Chondrocyte (in vitro differentiated cells): Measurements from ENCODE around the gene PIGN. TPM values are rescaled to one million over a fixed set of nuclear protein-coding genes. Genes with fewer than 3 reads are reported as not detected.
A peak's percentile ranks its signal among the peaks of the same experiment; 100 is the strongest.

Source experiments
- DNase-seq: peaks from one replicate; pipeline ENCODE4 v3.0.0; 2021; ENCODE audit warnings: mixed read lengths, low spot score
- H3K27ac Mint-ChIP-seq: one replicate; pipeline ENCODE4 v1.8.0; 2021; ENCODE audit warnings: mild to moderate bottlenecking, moderate library complexity, mixed read lengths; ENCODE audit not compliant: unreplicated experiment
- H3K27me3 Mint-ChIP-seq: 2 replicates; pipeline ENCODE4 v1.8.0; 2021; ENCODE audit warnings: low read depth, mixed read lengths
- H3K36me3 Mint-ChIP-seq: 2 replicates; pipeline ENCODE4 v1.8.0; 2021; ENCODE audit warnings: low read depth, mixed read lengths
- H3K4me1 Mint-ChIP-seq: 2 replicates; pipeline ENCODE4 v1.8.0; 2021; ENCODE audit warnings: low read depth, mild to moderate bottlenecking, mixed read lengths
- H3K4me3 Mint-ChIP-seq: one replicate; pipeline ENCODE4 v1.8.0; 2021; ENCODE audit warnings: mild to moderate bottlenecking, moderate library complexity, mixed read lengths; ENCODE audit not compliant: unreplicated experiment
- H3K9me3 Mint-ChIP-seq: 2 replicates; pipeline ENCODE4 v1.8.0; 2021; ENCODE audit warnings: low read depth, mixed read lengths
- CTCF ChIP-seq: fragments of 200-600 bp; sonication (generic); IDR thresholded peaks from 2 replicates; pipeline ENCODE4 v1.5.0; 2021; ENCODE audit warnings: antibody characterized with exemption, mild to moderate bottlenecking, moderate library complexity
- total RNA-seq: library from RNA; stranded (reverse); gene quantifications from 3 replicates; pipeline ENCODE4 v1.2.1, GENCODE V29; 2021

Gene PIGN
- total RNA-seq, 1 donor from 2014 or later: 27.3 TPM

- H3K36me3 Mint-ChIP-seq: peaks cover 4% of the 10 kb centered on the region
- no peak overlapping the region for H3K4me3 Mint-ChIP-seq
- H3K9me3 Mint-ChIP-seq: peaks cover 10% of the 10 kb centered on the region
- no peak overlapping the region for H3K27ac Mint-ChIP-seq
- no peak for DNase-seq
- no peak for TF ChIP-seq CTCF
- peaks cover 79% of the 10 kb centered on the region for H3K4me1 Mint-ChIP-seq
- no peaks in the 10 kb centered on the region for H3K27me3 Mint-ChIP-seq
Observed at GRCh38 chr18:61995618-61996017, 191.2 kb downstream of the PIGN start.

- no peak for TF ChIP-seq CTCF
- H3K27me3 Mint-ChIP-seq: no peaks in the 10 kb centered on the region
- H3K9me3 Mint-ChIP-seq: no peaks in the 10 kb centered on the region
- peaks cover 70% of the 10 kb centered on the region for H3K4me1 Mint-ChIP-seq
- H3K4me3 Mint-ChIP-seq: no peak overlapping the region
- H3K36me3 Mint-ChIP-seq: no peaks in the 10 kb centered on the region
- no peak overlapping the region for H3K27ac Mint-ChIP-seq
- DNase-seq: no peak
Observed at GRCh38 chr18:61993831-61994230, 193.0 kb downstream of the PIGN start.

- Mint-ChIP-seq H3K27ac (peak overlapping the region; percentile 87), H3K4me3 (no peak overlapping the region), H3K9me3 (no peaks in the 10 kb centered on the region), H3K27me3 (no peaks in the 10 kb centered on the region), H3K36me3 (peaks cover 2% of the 10 kb centered on the region), H3K4me1 (peaks cover 70% of the 10 kb centered on the region)
- peak; percentile 39 for TF ChIP-seq CTCF
- DNase-seq: no peak
Observed at GRCh38 chr18:61992923-61993322, 193.9 kb downstream of the PIGN start.

GRCh38 chr18:61992285-61992684 lies 194.6 kb downstream of the PIGN start:
- Mint-ChIP-seq H3K4me1 (peaks cover 72% of the 10 kb centered on the region), H3K27ac (peak overlapping the region; percentile 87), H3K9me3 (no peaks in the 10 kb centered on the region), H3K36me3 (peaks cover 2% of the 10 kb centered on the region), H3K4me3 (peak overlapping the region; percentile 33), H3K27me3 (no peaks in the 10 kb centered on the region)
- TF ChIP-seq CTCF: no peak
- no peak for DNase-seq

GRCh38 chr18:61991836-61992235 lies 195.0 kb downstream of the PIGN start:
- peak overlapping the region; percentile 87 for H3K27ac Mint-ChIP-seq
- H3K4me1 Mint-ChIP-seq: peaks cover 73% of the 10 kb centered on the region
- peaks cover 2% of the 10 kb centered on the region for H3K36me3 Mint-ChIP-seq
- no peaks in the 10 kb centered on the region for H3K27me3 Mint-ChIP-seq
- DNase-seq: no peak
- TF ChIP-seq CTCF: no peak
- no peaks in the 10 kb centered on the region for H3K9me3 Mint-ChIP-seq
- no peak overlapping the region for H3K4me3 Mint-ChIP-seq
